ENCODE measurements around the gene PRTFDC1. TPM values are rescaled to one million over a fixed set of nuclear protein-coding genes. Genes with fewer than 3 reads are reported as not detected.

Gene PRTFDC1
- total RNA-seq, 2 experiments from 2014 or later: not detected

DNA sequence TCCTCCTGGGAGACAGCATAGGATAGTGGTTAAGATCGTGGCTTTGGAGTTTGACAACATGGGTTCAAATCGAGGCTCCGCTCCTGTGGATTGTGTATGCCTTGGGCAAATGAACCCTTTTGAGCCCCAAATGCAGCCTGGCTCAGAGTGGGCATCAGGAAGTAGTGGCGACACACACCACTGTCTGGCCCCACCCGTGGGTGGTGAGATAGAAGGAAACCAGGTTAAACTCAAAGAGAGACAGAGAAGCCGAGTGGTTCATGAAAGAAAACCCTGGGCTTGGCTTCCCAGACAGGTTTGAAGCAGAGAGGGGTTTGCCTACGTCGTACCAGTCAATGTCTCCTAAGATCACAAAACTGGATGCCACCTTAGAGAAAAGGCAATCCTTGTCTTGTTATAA, 57.7 kb downstream of the PRTFDC1 start:
- POLR2A ChIA-PET: interaction anchor here (0.6 to 1.0 kb wide), 2 partner anchors 33 to 213 kb away, joined by 3 read pairs; no protein-coding TSS in a partner anchor
- intact Hi-C loops (cut with micrococcal nuclease; ENCODE audit: unreplicated experiment): no loop called here

DNA sequence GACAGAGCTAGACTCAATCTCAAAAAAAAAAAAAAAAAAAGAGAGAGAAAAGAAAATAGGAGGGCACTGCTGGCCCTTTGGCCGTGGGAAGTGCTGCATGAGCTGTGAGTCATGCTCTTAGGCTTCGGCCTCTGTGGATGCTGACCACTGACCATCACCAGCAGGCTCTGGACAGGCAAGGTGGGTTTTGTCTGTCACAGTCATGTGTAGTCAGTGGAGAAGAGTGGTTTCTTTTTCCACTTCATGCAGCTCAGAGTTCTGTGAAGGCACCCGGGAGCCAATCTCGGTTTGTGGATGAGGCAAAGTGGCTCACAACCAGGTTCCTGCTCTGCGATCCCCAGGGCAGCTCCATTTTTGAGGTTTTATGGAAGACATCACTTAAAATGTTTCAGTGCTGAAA, 58.1 kb downstream of the PRTFDC1 start:
- CTCF ChIA-PET (ENCODE audit: unreplicated experiment): no interaction called here

More for the DNA sequence above, 57.7 kb downstream of the PRTFDC1 start:
- H3K9me2 ChIP-seq (ENCODE audit: insufficient read depth, low read length): no peaks in the 10 kb centered on the region
- no peak overlapping the region for H3K4me2 ChIP-seq (ENCODE audit: low read length)
- H3K79me2 ChIP-seq (ENCODE audit: insufficient read depth, low read depth, low read length): no peaks in the 10 kb centered on the region
- H3K4me1 ChIP-seq (ENCODE audit: insufficient read depth, low read length, poor library complexity, severe bottlenecking): no peaks in the 10 kb centered on the region
- BruUV-seq (replicated peaks): no TSS peak
- H3K4me3 ChIP-seq (ENCODE audit: low read depth, low read length, poor library complexity, severe bottlenecking): no peak overlapping the region
- no peaks in the 10 kb centered on the region for H4K20me1 ChIP-seq (ENCODE audit: insufficient read depth, low read length)
- H3K9me3 ChIP-seq (ENCODE audit: low read length): no peaks in the 10 kb centered on the region
- no peak overlapping the region for H3K27ac ChIP-seq (ENCODE audit: low read depth, low read length, poor library complexity, severe bottlenecking)
- TF ChIP-seq, protein P1, sequence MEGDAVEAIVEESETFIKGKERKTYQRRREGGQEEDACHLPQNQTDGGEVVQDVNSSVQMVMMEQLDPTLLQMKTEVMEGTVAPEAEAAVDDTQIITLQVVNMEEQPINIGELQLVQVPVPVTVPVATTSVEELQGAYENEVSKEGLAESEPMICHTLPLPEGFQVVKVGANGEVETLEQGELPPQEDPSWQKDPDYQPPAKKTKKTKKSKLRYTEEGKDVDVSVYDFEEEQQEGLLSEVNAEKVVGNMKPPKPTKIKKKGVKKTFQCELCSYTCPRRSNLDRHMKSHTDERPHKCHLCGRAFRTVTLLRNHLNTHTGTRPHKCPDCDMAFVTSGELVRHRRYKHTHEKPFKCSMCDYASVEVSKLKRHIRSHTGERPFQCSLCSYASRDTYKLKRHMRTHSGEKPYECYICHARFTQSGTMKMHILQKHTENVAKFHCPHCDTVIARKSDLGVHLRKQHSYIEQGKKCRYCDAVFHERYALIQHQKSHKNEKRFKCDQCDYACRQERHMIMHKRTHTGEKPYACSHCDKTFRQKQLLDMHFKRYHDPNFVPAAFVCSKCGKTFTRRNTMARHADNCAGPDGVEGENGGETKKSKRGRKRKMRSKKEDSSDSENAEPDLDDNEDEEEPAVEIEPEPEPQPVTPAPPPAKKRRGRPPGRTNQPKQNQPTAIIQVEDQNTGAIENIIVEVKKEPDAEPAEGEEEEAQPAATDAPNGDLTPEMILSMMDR (conservative IDR thresholded peaks at IDR 0.05; ENCODE audit: low read length): no peak
- TF ChIP-seq EZH2phosphoT487 (IDR thresholded peaks at IDR 0.05; ENCODE audit: borderline replicate concordance, low read depth, low read length): no peak
- no peaks in the 10 kb centered on the region for H3K36me3 ChIP-seq (ENCODE audit: insufficient read depth, low read length)
- no peak for DNase-seq (ENCODE audit: low spot score)
- H2AFZ ChIP-seq (ENCODE audit: low read length): no peak overlapping the region
- CTCF ChIA-PET (ENCODE audit: unreplicated experiment): no interaction called here

DNA sequence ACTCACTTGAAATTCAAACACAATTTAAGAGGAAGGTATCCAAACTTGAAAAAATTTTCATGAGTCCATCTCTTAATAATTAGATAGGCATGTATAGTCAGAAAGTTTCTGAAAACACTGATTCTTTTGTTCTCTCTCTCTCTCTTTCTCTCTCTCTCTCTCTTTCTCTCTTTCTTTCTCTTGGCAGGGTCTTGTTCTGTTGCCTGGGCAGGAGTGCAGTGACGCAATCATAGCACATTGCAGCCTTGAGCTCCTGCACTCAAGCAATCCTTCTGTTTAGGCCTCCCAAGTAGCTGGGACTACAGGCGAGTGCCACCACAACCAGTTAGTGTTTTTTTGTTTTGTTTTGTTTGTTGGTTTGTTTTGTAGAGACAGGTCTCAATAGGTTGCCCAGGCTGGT, 59.3 kb downstream of the PRTFDC1 start:
- H3K4me1 ChIP-seq (ENCODE audit: insufficient read depth, low read length, poor library complexity, severe bottlenecking): no peaks in the 10 kb centered on the region
- no peak for DNase-seq (ENCODE audit: low spot score)
- H3K79me2 ChIP-seq (ENCODE audit: insufficient read depth, low read depth, low read length): no peaks in the 10 kb centered on the region
- TF ChIP-seq, protein P1 (conservative IDR thresholded peaks at IDR 0.05; ENCODE audit: low read length): no peak
- TF ChIP-seq EZH2phosphoT487 (IDR thresholded peaks at IDR 0.05; ENCODE audit: borderline replicate concordance, low read depth, low read length): no peak
- POLR2A ChIA-PET: interaction anchor here (0.7 kb wide), 1 partner anchor 508 kb away, joined by 3 read pairs; no protein-coding TSS in a partner anchor
- no peak overlapping the region for H3K4me3 ChIP-seq (ENCODE audit: low read depth, low read length, poor library complexity, severe bottlenecking)
- H3K9me2 ChIP-seq (ENCODE audit: insufficient read depth, low read length): no peaks in the 10 kb centered on the region
- H3K27ac ChIP-seq (ENCODE audit: low read depth, low read length, poor library complexity, severe bottlenecking): no peak overlapping the region
- BruUV-seq (replicated peaks): no TSS peak
- H4K20me1 ChIP-seq (ENCODE audit: insufficient read depth, low read length): no peaks in the 10 kb centered on the region
- H3K9me3 ChIP-seq (ENCODE audit: low read length): no peaks in the 10 kb centered on the region
- no peaks in the 10 kb centered on the region for H3K36me3 ChIP-seq (ENCODE audit: insufficient read depth, low read length)
- CTCF ChIA-PET (ENCODE audit: unreplicated experiment): no interaction called here
- intact Hi-C loops (cut with micrococcal nuclease; ENCODE audit: unreplicated experiment): no loop called here
- no peak overlapping the region for H3K4me2 ChIP-seq (ENCODE audit: low read length)
- H2AFZ ChIP-seq (ENCODE audit: low read length): no peak overlapping the region

More for the DNA sequence above, 58.1 kb downstream of the PRTFDC1 start:
- H3K4me1 ChIP-seq (ENCODE audit: insufficient read depth, low read length, poor library complexity, severe bottlenecking): no peaks in the 10 kb centered on the region
- no peak overlapping the region for H3K4me3 ChIP-seq (ENCODE audit: low read depth, low read length, poor library complexity, severe bottlenecking)
- H3K79me2 ChIP-seq (ENCODE audit: insufficient read depth, low read depth, low read length): no peaks in the 10 kb centered on the region
- POLR2A ChIA-PET: interaction anchor here (0.6 to 1.0 kb wide), 4 partner anchors 33 to 478 kb away, joined by 3 read pairs; no protein-coding TSS in a partner anchor
- no peak overlapping the region for H2AFZ ChIP-seq (ENCODE audit: low read length)
- BruUV-seq (replicated peaks): no TSS peak
- no peaks in the 10 kb centered on the region for H3K36me3 ChIP-seq (ENCODE audit: insufficient read depth, low read length)
- no peaks in the 10 kb centered on the region for H3K9me3 ChIP-seq (ENCODE audit: low read length)
- DNase-seq (ENCODE audit: low spot score): no peak
- H4K20me1 ChIP-seq (ENCODE audit: insufficient read depth, low read length): no peaks in the 10 kb centered on the region
- no peaks in the 10 kb centered on the region for H3K9me2 ChIP-seq (ENCODE audit: insufficient read depth, low read length)
- no peak overlapping the region for H3K27ac ChIP-seq (ENCODE audit: low read depth, low read length, poor library complexity, severe bottlenecking)
- no peak overlapping the region for H3K4me2 ChIP-seq (ENCODE audit: low read length)
- intact Hi-C loops (cut with micrococcal nuclease; ENCODE audit: unreplicated experiment): no loop called here
- TF ChIP-seq, protein P1 (conservative IDR thresholded peaks at IDR 0.05; ENCODE audit: low read length): no peak
- TF ChIP-seq EZH2phosphoT487 (IDR thresholded peaks at IDR 0.05; ENCODE audit: borderline replicate concordance, low read depth, low read length): no peak

Measured in OCI-LY7 (cell line).